Cardiac fibroblast (primary cell): Measurements from ENCODE around the gene CHD5.

ENCODE experiments used
- DNase-seq, 2 donors: peaks; one replicate each; pipeline versions ENCODE4 v3.0.0 to v3.0.0-alpha.2; 2010; ENCODE audit warnings: low read depth in 2 of 2
- H3K4me3 ChIP-seq, 2 donors: replicated peaks in 1 of 2; 1 replicate in 1 of 2; 2 replicates in 1 of 2; pipeline ENCODE4 v1.5.1; 2011; ENCODE audit warnings: low read depth in 2 of 2, low read length in 2 of 2, mild to moderate bottlenecking in 2 of 2, moderate library complexity in 1 of 2
- TF ChIP-seq, protein P1 (sequence below): IDR thresholded peaks from one replicate; pipeline ENCODE4 v1.5.1; 2011; ENCODE audit warnings: low read depth, mild to moderate bottlenecking, low read length, inconsistent platforms

CHD5 gene

DNA sequence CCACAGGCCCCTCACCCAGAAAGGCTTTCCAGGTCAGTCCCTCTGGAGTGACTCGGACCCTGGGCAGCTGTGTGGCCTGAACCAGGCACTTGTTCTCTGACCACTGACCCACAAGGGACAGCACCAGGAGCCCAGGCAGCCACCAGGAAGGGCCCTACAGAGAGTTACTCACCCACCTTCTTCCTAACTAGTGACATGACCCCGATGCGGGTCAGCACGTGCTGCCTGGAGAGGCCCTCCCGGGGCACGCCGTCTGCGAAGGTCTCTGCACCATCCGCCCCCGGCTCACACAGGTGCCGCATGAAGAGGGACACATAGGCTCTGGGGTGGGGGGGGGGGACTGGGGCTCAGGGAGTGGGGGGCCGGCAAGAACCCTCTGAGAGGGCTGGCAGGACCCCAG, 55.8 kb downstream of the CHD5 start:
- TF ChIP-seq, protein P1, sequence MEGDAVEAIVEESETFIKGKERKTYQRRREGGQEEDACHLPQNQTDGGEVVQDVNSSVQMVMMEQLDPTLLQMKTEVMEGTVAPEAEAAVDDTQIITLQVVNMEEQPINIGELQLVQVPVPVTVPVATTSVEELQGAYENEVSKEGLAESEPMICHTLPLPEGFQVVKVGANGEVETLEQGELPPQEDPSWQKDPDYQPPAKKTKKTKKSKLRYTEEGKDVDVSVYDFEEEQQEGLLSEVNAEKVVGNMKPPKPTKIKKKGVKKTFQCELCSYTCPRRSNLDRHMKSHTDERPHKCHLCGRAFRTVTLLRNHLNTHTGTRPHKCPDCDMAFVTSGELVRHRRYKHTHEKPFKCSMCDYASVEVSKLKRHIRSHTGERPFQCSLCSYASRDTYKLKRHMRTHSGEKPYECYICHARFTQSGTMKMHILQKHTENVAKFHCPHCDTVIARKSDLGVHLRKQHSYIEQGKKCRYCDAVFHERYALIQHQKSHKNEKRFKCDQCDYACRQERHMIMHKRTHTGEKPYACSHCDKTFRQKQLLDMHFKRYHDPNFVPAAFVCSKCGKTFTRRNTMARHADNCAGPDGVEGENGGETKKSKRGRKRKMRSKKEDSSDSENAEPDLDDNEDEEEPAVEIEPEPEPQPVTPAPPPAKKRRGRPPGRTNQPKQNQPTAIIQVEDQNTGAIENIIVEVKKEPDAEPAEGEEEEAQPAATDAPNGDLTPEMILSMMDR, result no peak
- DNase-seq, result no peak
- H3K4me3 ChIP-seq, result no peak overlapping the region

DNA sequence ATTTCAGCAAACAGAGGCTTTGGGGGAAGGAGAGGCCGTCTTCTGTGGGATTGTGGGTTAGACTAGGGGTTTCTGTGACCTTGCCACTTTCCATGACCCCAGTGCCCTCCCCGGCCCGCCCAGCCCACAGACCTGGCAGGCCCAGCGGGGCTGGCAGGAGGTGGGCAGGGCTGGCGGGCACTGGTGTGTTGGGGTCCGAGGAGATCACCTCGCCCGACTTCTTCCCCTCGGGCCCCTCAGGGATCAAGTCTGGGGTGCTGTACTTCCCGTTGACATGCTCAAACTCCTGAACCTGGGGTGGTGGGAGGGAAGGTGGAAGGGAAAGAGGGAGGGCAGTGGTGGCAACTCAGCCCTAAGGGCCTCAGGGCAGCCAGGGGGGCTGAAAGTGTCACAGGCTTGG, 56.3 kb downstream of the CHD5 start:
- TF ChIP-seq, protein P1, result no peak
- H3K4me3 ChIP-seq, result no peak overlapping the region
- no peak for DNase-seq

DNA sequence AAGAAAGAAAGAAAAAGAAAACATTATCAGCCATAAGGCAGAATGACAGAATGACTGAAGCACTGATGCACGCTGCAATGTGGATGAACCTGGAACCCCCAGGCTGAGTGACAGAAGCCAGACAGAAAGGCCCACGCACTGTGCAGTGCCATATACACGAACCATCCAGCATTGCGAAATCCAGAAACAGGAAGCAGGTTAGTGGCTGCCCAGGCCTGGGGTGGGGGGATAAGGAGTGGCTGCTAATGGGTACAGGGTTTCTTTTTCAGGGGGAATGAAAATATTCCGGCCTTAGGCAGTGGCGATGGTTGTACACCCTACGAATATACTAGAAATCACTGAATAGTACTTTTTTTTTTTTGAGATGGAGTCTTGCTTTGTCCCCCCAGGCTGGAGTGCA, 57.0 kb downstream of the CHD5 start:
- no peak for DNase-seq
- TF ChIP-seq, protein P1, result no peak
- no peak overlapping the region for H3K4me3 ChIP-seq

DNA sequence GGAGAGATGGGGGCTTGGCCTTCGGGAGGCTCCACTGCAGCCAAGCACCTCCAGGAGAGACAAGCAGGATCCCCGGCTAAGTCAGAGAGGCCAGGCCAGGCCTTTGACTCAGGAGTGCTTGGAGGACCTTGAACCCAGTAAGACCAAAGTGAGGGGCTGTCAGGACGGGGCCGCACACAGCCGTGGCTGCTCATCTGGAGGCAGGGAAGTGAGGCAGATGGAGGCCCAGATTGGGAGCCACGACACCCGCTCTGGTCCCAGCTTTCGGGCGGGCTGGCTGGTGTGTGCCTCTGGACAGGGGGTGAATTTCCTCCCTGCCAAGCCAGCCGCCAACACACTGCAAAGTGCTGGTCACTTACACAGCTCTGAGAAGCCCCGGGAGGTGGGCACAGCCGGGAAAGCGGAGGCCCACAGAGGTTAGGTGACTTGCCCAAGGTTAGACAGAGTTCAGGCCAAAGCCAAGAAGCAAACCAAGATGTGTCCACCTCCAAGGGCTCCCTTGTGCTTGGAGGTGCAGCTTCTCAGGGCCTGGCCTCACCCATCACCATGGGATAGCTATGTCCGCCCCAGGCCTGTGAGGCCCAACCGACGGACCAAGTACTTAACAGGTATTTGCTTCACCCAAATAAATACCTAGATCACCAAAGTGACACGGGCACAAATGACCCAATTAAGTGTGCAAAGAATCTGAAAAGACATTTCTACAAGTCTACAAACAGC, 58.3 kb downstream of the CHD5 start:
- no peak for DNase-seq
- TF ChIP-seq, protein P1, result no peak

DNA sequence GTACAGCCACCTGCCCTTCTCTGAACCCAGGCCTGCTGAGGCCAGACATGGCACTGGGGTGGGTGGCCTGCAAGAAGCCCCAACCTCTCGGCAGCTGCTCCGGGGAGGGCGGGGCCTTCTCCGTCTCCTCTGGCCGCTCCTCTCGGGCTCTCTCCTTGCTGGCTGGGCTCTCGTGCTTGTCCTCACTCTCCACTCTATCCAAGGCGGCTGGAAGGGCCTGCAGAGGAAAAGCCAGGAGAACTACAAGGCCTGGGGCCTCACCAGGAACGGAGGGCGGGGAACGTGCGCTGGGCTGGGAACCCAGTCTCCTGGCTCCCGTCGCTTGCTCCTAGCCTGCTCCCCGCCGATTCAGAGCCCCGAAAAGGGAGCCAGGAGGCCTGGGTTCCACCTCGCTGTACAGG, 59.1 kb downstream of the CHD5 start:
- no peak for DNase-seq
- TF ChIP-seq, protein P1, result no peak

More for the DNA sequence above, 58.3 kb downstream of the CHD5 start:
- no peak overlapping the region for H3K4me3 ChIP-seq

DNA sequence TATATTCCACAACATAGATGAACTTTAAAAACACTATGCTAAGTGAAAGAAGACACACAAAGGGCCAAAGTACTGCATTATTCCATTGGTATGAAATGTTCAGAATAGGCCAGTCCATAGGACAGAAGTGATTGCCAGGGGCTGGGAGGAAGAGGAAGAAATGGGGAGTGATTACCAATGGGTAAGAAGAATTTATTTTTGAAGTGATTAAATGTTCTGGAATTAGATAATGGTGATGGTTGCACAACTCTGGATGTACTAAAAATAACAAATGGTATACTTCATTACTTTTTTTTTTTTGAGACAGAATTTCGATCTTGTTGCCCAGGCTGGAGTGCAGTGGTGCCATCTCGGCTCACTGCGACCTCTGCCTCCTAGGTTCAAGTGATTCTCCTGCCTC, 61.7 kb downstream of the CHD5 start:
- no peak overlapping the region for H3K4me3 ChIP-seq
- TF ChIP-seq, protein P1, result no peak
- peak; percentile 37 to 55 for DNase-seq

More for the DNA sequence above, 59.1 kb downstream of the CHD5 start:
- H3K4me3 ChIP-seq, result no peak overlapping the region

DNA sequence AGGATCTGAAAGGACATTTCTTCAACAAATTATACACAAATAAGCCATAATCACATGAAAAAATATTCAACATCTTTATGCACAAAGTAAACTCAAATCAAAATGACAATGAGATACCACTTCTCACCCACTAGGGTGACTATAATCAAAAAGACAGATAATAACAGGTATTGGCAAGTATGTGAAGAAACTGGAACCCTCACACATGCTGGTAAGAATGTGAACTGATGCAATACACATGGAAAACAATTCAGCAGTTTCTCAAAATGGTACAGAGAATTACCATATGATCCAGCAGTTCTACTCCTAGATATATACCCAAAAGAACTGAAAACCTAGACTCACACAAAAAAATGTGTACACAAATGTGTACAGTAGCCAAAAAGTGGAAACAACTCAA, 62.5 kb downstream of the CHD5 start:
- DNase-seq, result no peak
- TF ChIP-seq, protein P1, result no peak
- no peak overlapping the region for H3K4me3 ChIP-seq
